H1 (cell line): Measurements from ENCODE around the gene SCYL3.

Experiments used
- EP300 ChIP-seq, 2 experiments: IDR thresholded peaks; 1 replicate in 1 of 2; 2 replicates in 1 of 2; pipeline ENCODE4 v1.6.1; 2011 to 2012; ENCODE audit warnings: low read depth in 2 of 2, low read length in 2 of 2, mild to moderate bottlenecking in 2 of 2, borderline replicate concordance in 1 of 2, inconsistent platforms in 1 of 2, moderate library complexity in 1 of 2
- TF ChIP-seq, protein P1 (sequence below), 3 experiments: IDR thresholded peaks; 1 replicate in 2 of 3; 2 replicates in 1 of 3; pipeline versions ENCODE4 v1.5.1 to v1.6.1; 2011; ENCODE audit warnings: low read length in 3 of 3, mild to moderate bottlenecking in 3 of 3, inconsistent platforms in 2 of 3, low read depth in 1 of 3, moderate library complexity in 1 of 3; ENCODE audit not compliant: insufficient read depth in 1 of 3; ENCODE audit errors: control extremely low read depth in 1 of 3

DNA sequence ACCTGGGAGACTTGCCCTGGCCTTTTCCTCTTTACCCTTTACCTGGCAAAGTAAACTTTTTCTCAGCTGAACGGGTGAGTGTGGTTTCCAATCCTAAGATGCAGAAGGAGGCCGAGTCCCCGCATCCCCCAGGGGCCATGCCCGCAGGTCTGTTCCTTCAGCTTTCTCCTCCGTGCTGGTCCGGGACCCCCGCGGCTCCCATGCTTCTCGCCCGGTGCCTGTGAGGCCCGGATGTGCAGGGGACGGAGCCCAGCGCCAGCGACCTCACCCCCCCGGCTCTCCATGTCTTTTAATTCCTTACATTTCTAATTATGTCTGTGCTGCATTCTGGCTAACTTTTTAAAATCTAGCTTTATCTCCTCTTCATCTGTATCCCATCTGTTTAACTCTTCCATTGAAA lies 21.5 kb upstream of the SCYL3 start:
- TF ChIP-seq, protein P1, sequence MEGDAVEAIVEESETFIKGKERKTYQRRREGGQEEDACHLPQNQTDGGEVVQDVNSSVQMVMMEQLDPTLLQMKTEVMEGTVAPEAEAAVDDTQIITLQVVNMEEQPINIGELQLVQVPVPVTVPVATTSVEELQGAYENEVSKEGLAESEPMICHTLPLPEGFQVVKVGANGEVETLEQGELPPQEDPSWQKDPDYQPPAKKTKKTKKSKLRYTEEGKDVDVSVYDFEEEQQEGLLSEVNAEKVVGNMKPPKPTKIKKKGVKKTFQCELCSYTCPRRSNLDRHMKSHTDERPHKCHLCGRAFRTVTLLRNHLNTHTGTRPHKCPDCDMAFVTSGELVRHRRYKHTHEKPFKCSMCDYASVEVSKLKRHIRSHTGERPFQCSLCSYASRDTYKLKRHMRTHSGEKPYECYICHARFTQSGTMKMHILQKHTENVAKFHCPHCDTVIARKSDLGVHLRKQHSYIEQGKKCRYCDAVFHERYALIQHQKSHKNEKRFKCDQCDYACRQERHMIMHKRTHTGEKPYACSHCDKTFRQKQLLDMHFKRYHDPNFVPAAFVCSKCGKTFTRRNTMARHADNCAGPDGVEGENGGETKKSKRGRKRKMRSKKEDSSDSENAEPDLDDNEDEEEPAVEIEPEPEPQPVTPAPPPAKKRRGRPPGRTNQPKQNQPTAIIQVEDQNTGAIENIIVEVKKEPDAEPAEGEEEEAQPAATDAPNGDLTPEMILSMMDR (IDR thresholded peaks at IDR 0.05; ENCODE audit: control extremely low read depth in 1 of 3, insufficient read depth in 1 of 3, low read depth in 1 of 3, low read length in 3 of 3): no peak
- no peak for TF ChIP-seq EP300 (IDR thresholded peaks at IDR 0.05; ENCODE audit: borderline replicate concordance in 1 of 2, low read depth in 2 of 2, low read length in 2 of 2)
